Activated T-helper 9 cell treated with anti-CD3 and anti-CD28 coated beads, Interleukin-2, amount 50 U/mL, for 16 hours (primary cell): Measurements from ENCODE around the gene DPYD.

ENCODE experiments used
- DNase-seq: peaks from one replicate; pipeline ENCODE4 v3.0.0-alpha.2; 2020; ENCODE audit warnings: low read depth

DPYD gene

DNA sequence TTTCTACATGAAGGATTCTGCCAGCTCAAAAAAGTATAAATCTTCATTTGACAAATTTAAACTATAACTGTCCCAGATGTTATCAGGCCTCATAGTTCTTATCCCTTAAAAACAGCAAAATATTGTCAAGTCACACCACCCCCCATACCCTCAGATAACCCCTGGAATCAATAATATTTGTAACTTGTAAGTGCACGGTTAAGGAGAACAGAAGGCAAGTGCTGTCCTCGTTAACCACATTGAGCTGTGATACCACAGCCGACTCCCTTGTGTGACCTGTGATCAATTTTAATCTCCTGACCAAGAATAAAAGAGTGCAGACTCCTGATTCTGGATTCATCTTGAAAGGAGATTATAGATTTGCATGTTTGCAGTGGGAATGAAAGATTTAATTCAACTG lies 310.7 kb downstream of the DPYD start:
- no peak for DNase-seq

DNA sequence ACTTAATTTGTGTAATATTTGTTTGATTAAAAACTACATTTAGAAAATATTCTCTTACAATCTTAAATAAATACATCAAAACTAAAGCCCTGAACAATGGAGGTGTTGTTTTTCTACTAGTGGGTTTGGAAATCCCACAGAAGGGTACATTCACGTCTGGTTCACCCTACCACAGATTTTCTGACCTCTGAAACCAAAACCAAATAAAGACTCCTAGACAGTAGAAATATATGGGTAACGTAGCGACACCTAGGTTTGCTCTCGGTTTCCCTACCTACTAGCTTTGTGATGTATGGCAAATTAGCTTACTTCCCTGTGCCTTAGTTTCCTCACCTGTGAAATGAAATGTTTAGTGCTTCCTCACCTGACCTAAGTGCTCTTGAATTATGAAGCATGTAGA lies 312.6 kb downstream of the DPYD start:
- no peak for DNase-seq

DNA sequence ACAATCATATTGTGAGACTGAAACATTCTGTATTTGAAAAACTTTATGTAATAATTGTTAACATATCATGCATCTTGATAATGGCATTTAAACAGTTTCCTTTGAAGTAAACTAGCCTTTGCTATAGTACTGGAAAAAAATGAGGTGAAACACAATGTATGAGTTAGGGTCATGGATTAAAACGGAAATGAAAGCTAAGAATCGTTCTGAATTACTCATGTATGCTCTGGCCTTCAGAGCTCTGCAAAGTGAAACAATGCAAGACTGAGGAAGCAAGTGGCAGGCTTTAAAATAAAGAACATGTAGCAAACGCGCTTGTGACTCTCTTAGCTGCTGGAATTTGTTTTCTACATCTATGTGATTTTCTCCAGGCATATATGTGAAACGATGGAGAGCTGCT lies 317.1 kb downstream of the DPYD start:
- DNase-seq = no peak

DNA sequence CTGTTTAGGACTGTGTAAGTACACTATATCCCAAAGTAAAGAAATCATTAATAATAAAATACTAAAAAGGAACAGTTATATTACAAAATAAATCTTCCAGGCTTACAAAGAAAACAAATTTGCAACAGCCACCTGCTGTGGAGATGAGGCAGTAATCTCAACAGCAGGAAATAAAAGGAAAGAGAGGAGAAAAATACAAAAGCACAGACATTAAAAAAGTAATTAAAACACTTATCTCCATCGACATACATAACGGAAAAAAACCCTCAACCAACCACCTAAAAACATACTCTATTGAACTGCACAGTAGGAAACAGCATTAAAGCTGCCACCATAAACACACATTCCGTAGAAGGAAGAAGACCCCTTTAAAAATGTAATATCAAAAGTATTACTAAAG lies 317.6 kb downstream of the DPYD start:
- DNase-seq = no peak

DNA sequence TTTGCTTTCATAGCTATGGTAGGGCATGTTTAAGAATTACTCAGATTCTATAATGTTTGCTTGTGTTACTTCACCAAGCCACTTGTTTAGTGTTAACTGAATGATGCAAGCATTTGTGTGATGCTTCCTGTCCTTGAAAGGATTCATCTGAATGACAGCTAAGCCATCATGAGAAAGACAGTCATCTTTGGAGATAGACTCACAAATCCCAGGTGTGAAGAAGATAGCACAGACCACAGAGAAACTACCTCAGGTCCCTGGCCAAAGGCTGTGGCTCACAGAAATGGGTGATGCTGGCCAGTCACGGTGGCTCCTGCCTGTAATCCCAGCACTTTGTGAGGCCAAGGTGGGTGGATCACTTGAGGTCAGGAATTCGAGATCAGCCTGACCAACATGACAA lies 321.4 kb downstream of the DPYD start:
- DNase-seq = no peak

DNA sequence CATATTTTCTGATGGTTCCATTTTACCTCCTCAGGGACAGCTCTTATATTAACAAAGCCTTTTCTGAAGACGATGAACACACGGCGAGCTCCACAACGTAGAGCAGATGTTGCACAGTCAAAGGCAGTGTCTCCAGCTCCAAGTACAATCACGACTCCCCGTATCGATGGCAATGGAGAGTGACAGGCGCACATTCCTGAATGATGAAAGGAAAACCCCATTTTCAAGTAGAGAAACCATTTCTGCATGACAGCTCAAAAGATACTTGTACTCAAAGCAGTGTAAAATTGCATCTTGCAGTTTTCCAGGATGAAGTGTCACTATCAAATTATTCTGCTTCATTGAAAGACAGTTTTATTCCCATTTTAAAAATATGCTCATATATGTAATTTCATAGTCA lies 327.6 kb downstream of the DPYD start:
- DNase-seq = no peak

DNA sequence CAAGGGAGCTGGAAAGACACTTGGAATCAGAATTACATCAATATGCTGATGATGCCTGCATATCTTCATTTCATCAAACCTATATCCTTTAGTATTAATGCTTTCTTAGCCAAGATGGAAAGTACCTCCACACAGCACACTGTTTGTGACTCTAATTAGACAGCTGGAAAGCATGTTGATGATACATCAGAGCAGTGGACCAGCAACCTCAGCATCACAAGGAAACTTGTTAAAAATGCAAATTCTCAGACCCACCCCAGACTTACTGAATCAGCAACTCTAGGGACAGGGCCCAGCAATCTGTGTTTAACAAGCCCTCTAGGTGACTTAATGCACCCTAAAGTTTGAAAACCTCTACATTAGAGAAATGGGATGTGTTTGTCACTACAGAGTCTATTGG lies 332.1 kb downstream of the DPYD start:
- DNase-seq = no peak

DNA sequence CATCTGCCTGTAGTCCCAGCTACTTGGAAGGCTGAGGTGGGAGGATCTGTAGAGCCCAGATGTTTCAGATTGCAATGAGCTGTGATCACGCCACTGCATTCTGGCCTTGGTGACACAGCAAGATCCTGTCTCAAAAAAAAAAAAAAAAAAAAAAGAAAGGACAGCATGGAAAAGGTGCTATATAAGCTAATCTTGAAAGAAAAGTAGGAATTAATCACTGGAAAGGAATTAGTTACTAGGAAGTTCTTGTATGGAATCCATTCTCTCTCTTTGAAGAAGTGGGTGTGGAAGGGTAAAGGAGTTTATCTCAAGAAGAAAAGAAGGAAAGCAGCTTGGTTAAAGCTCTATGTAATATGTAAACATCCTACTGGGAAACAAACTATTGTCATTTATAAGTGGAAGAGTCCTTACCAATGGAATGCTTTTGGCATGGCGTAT lies 339.2 kb downstream of the DPYD start:
- no peak for DNase-seq

DNA sequence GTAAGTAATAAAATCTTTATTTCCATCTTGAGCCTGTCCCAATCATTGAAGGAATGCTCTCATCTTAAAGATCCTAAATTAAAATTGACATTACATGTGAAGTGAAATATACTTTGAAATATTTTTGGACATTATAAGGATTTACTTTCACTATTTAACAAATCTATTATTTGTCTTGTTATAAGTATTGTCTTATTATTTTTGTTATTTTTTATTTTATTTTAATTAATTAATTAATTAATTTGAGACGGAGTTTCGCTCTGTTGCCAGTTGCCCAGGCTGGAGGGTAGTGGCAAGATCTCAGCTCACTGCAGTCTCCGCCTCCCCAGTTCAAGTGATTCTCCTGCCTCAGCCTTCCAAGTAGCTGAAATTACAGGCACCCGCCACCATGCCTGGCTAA lies 343.2 kb downstream of the DPYD start:
- no peak for DNase-seq

DNA sequence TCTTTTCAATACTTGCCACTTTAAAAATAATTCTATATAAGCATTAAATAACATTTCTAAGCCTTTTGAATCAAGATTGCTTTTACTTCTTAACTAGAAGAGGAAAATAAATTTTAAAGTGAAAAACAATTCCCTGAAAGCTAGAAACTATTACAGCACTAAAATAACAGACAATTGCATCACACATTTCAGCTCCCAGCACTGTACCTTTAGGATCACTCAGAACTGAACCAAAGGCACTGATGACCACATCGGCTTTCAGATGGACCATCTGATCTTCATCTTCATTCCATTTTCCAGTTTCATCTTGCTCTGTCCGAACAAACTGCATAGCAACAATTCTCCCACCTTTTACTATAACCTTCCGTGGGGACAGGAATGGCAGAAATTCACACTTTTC lies 347.3 kb downstream of the DPYD start:
- DNase-seq = no peak

DNA sequence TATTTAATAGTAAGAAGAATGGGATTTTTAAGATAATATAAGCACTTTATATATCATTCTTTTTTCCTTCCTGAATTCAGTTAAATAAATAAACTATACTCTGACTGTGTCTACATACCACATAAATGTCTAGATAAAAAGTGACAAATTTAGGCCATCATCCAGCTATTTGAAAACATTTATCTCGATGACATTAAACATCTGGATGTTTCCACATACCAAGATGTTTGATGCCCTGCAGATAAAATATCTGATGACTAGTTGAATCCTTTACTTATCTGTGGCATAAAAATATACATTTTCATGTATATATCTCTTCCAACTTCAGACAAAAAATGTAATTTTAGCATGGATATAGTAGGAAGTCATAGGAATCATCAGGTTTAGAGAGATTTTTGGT lies 348.3 kb downstream of the DPYD start:
- no peak for DNase-seq

DNA sequence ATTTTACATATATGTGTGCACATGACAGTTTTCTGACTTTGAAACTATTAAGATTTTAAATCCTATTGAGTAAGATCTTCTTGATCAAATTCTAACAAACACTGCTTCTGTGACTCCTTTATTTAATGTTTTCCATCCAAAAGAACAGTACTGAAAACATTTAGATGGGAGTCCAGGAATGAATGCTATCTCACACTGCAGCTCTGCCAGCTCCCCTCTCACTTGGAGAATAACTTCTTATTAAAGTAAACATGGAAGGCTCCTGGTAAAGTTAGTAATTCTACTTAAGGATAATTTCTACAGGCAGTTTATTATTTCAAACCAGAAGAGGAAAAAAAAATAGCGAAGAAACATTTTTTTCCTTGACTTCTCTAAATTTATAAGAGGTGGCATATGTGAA lies 349.1 kb downstream of the DPYD start:
- DNase-seq = no peak

DNA sequence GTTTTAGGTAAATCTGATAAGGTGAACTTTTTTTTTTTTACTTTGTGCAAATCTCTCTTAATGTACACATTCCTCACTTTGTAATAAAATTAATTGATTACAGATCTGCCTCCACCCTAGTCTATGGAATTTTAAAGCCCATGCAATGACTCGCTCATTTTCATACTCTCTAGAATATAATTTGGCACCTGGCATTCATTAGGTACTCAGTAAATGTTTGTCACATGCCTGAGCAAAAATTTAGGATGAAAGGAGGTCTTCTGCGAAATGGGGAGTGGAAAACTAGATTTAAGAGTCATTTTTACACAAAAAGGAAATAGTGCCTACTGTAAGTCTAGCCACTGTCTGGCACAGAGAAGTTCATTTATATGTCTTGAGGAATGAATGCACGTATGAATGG lies 350.1 kb downstream of the DPYD start:
- no peak for DNase-seq

DNA sequence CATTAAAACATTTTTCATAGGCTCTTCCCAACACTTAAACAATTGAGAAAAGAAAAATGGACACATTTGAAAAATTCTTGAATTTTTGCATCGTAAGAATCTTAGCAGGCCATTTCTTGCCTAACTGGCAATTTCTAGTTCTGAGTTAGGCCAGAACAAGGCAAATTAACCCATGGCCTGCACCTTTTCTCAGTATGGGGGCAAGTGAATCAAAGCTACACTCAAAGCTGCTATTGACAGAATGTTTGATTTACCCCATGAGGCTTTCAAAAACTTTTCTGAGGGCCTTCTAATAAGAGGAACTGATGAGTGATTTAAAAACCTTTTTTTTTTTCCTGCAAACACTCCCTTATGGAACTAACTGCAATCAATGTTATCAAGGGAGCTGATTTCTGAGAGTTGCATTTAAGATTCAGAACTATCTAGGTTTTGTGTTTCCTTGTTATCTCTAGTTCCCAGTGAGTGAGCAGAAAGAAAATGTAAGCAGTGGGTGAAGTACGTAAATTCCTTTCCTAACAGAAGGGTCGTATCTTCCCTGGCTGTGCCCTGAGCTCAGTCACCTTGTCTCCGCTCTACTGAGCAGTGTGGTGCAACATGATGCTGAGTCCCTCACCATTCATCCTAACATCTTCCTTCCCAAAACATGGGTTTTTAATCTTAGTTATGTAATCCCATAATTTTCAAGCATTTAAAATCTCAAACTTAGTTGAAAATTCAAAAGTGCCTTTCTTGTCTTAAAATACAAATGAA lies 353.7 kb downstream of the DPYD start:
- no peak for DNase-seq

DNA sequence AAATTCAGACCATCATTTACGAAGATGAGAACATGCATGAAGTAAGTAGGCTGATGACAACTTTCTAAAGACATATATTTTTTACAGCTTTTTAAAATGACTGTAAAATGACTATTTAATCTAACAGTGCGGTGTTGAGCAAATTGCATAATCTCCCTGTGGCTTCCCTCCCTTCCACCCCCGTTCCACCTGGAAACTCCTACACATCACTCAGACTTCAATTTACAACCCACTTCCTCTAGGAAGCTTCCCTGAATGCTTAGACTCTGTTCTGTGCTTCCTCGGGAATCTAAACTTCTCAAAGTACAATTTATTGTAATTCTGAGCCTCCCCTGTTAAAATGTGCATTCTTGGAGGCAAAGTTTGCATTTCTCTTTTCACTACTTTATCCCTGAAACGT lies 354.9 kb downstream of the DPYD start:
- no peak for DNase-seq

DNA sequence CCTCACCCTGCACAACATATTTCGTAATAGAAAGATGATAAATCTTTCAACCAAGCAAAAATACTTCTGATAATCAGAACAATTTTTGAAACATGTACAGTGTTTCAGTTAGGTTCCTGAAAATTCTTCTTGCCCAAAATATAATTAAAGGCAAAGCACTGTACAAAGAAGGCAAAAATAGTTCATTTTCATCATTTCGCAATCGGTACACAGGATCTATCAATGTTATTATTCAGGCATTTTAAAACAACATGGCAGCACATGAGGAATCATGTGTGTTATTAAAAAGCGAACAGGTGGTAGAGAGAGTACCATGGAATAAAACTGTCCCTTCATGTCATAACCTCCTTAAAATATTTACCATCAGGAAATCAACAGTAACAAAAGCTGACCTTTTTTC lies 356.9 kb downstream of the DPYD start:
- DNase-seq = no peak

DNA sequence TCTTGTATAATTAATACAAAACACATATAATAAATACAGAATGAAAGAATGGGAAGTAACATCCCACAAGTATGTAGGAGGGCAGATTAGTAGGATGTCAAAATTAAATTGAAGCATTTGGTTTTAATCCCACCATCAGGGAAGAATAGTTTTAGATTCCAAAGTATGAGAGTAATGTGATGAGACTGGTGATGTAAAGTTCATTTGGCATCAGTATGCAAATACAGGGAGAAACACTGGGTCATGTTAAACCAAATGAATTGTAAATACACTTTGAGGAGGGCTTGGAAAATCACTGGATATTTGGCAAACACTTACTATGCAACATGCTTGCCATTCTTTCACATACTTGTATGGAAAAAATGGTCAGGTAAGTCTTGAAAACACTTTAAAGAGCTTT lies 358.8 kb downstream of the DPYD start:
- no peak for DNase-seq

DNA sequence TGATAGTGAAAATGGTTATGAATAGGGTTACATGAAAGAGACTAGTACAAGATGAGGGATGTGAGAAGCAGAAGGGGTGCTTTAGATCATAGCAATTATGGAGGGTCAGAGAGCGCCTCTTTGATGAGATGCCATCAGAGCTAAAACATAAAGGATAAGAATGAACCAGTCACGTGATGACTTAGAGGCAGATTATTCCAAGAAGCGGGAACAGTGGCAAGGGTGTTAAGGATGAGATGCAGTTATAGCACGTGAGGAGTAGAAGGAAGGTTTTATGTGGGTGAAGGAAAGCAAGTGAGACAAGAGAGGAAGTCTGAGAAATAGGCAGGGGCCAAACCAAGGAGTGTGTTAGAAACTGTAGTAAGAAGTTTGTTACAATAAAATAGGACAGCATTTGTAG lies 360.1 kb downstream of the DPYD start:
- no peak for DNase-seq

DNA sequence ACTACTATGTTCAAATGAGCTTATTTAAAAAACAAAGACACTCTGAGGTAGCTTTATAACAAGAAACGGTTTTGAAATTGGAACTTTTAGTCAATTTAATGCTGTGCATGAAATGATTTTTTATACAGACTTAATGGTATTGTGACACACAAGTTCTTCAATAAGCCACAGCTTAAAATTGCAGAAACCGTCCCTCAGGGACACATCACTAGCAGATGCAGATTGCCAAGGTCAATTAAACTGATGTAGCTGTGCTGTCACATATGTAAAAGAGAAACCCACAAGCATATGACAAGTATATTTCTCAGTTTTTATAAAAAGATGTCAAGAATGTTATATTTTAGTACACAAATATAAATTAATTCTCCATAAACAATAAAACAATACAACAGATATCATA lies 366.9 kb downstream of the DPYD start:
- DNase-seq = no peak

DNA sequence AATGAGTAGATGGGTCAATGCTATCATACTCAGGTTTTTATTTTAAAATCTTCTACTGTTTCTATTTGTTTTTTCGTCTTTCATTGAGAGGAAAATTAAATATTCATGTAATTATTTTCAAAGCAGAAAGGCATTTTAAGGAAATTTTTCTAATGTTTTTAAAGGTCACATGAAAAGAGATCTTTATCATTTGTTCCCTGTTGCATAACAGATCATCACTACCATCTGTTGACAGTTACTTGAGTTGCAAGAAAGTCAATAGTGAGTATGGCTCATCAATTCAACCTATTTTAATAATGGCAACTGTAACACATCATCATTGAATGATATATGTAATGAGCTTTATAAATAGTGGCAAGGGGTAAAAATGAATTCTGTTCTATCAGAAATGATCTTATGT lies 369.7 kb downstream of the DPYD start:
- no peak for DNase-seq

DNA sequence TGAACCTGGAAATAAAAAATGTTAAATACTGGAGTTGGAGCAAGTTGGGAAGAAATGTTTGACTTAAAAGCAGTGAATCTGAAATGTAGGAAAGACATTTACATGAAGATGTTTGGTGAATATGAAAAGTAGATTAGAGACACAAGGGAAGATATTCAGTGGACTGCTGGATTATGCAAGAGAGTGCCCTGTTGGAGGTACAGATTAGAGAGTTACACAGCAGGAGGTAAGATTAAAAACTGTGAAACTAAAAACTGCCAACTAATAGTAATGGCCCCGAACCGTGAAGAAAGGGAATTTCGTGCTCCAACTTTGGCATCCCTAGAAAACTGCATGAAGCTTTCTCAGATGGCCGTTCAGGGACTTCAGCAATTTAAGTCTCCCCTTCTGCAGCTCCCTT lies 375.4 kb downstream of the DPYD start:
- DNase-seq = no peak

DNA sequence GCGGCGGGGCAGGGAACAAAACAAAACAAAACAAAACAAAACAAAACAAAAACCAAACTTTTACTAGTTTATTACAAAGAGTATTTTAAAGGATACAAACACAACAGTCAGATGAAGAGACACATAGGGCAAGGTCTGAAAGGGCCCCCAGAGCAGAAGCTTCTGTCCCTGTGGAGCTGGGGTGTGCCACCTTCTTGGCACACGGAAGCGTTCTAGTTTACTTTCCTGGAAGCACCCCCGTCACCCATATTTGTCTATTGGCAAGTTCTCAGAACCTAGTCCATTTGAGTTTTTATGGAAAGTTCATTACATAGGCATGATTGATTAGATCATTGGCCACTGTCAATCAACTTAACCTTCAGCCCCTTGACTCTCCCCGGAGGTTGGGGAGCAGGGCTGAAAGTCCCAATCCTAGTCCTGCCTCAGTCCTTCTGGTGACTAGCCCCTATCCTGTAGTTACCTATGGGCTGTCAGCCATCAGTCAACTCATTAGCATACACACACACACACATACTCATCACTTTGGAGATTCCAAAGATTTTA lies 380.4 kb downstream of the DPYD start:
- DNase-seq = no peak

DNA sequence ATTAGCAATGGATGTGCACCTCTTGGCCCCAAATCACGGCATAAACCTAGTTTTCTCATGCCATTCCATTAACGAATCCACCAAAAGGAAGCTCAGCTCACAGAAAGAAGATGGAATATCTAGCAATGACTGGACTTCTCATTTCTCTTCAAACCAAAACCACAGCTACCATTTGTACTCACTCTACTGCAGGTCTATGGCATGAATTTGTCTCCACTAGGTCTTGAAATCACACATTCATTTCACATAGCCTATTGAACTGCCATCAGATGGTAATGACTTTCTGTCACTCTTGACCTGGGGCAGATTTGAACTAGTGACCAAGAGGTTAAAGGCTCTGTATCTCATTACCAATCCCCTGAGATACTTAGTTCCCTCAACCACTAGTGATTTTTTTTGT lies 382.7 kb downstream of the DPYD start:
- no peak for DNase-seq

DNA sequence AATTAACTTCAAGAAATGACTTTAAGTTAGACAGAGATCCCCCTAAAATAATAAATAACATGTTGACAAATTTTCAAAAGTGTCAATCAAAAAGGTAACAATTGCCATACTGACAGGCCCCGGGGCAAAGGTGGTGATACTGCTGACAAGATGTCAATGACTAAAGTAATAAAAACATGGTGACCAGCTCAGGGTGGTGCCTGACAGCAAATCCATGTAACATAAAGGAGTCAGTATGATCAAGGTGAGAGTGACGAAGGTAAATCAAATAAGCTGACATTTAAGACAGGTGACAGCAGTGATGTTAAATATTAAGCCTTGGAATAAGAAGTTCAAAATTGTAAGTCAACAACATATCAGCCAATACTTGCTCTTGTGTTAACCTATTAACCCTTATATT lies 387.5 kb downstream of the DPYD start:
- no peak for DNase-seq
